GM19452 (cell line): ENCODE data around the gene ABHD3.
"Not testable (repeated sequence)": the region's sequence is repeated elsewhere in the genome, so short reads cannot be mapped to it uniquely, and the experiment has no call there.

Experiments
- ATAC-seq: cut with Tn5 transposase; IDR thresholded peaks from one replicate; pipeline ENCODE4 v1.9.1; 2021; ENCODE audit not compliant: unreplicated experiment

Gene ABHD3, protein sequence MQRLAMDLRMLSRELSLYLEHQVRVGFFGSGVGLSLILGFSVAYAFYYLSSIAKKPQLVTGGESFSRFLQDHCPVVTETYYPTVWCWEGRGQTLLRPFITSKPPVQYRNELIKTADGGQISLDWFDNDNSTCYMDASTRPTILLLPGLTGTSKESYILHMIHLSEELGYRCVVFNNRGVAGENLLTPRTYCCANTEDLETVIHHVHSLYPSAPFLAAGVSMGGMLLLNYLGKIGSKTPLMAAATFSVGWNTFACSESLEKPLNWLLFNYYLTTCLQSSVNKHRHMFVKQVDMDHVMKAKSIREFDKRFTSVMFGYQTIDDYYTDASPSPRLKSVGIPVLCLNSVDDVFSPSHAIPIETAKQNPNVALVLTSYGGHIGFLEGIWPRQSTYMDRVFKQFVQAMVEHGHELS

DNA sequence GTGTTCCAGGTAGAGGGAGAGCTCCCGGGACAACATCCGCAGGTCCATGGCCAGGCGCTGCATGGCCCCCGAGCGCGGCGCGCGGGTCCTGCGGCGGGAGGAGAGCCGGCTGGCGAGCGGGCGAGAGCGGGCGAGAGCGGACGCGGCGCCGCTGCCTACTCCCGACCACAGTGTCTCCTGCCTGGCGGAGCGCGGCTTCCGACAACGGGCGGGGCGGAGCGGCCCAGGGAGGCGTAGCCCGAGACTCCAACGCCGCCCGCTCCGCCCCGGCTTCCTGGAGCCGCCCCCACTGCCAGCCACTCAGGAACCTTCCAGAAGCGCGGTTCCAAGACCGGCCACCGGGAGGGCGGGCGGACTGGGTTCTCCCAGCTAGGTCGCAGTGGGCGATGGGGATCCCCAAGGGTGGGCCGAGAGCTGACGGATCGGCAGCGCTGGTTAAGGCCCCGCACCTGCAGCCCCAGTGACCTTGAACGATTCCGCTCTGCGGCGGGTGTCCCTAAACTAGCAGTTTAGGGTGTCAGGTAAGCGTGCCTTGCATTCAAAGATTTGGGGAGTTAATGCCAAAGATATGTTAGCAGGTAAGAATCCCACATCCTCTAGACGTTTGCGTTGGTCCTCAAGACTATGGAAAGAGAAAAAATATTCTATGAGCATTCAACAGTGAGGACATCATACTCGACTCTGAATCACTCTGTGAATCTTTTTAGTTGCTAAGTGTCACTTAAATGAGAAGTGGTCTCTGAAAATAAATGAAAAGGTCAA, at the start of gene ABHD3:
Gene ABHD3, minus strand, starts transcription at position 172 of the 762 bp plus-strand sequence. Its CDS starts 109 bp downstream, at position 63.
- peak; percentile 94 for ATAC-seq

DNA sequence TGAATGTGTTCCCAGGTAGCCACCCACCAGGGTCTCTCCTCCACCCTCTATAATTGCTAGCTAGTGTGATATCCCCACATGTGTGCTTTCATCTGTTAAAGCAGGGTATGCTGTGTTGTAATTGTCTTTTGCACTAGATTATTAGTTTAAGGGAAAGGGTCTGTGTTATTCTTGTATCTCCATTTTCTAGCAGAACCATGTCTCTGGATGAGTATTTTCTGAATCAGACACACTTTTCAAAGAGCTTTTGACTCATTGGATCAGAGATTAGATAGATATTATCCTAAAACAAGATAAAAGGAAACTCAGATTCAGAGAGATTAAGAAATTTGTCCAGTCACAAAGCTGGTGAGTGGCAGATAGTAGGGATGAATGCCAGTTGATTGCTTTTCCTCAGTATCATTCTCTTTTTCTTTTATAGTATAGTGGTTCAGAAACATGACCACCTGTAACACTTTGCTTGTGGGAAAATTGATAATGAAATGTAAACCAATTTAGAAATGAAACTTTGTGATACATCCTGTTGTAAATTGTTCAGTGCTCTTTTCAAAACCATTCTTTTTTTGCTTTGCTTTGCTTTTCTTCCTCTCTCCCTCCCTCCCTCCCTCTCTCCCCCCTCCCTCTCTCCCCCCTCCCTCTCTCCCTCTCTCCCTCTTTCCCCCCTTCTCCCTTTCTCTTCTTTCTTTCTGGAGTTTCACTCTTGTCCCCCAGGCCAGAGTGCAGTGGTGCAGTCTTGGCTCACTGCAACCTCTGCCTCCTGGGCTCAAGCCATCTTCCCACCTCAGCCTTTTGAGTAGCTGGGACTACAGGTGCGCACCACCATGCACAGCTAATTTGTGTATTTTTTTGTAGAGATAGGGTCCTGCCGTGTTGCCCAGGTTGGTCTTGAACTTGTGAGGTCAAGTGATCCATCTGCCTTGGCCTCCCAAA, 43.5 kb upstream of the ABHD3 start:
- no peak for ATAC-seq

DNA sequence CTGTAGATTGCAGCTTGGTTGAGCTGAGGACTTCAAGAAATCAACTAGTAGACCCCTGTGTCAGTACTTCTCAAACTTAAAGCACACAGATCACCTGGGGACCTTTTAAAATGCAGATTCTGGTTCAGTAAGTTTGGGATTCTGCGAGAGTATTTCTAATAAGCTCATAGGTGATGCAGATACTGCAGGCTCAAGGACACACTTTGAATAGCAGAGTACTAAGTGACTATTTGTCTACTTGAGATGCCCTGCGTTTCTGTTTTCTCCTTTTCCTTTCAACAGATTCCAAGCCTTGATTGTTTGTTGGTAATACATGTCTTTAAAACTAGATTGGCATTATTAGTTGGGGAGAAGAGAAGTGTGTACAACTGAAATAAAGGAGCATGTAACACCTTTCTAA, 42.7 kb upstream of the ABHD3 start:
- no peak for ATAC-seq

DNA sequence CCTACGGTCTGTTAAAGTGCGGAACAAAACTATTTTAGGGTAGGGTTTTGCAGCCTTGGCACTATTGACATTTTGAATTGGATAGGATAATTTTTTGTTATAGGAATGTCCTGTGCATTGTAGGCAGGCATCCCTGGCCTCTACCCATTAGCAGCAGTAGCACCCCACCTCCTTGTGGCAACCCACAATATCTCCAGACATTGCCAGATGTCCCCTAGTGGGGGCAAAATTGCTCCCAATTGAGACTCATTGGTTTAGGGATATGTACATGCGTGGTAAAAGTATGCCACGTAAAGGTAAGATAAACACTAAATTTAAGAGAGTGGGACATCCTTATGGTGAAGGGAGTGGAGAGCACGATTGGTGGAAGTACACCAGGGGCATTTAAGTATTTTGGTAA, 40.7 kb upstream of the ABHD3 start:
- no peak for ATAC-seq

DNA sequence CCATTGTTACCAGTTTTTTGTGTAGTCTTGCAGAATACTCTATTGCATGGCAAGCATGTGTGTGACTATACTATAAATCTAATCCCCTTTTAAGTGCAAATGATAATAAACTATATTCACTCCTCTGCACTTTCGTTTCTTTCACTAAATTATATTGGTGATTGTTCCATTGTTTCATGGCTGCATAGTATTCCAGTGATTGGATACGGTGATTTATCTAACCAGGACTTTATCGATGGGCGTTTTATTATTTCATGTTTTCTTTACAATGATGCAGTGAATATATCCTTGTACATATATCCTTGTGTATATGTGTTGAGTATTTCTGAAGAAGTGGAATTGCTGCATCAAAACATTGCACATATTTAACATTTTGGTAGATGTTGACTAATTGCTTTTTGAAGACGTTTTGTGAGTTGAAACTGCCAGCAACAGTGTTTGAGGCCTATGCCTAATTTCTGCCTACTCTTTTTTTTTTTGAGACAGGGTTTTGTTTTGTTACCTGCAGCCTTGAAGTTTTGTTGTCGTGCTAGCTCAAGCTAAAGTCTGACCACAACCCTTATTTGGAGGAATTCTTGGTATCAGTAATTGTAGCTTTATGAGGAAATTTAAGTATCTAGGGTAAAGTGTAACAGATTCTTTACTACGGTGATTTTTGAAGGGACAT, 38.7 kb upstream of the ABHD3 start:
- ATAC-seq: no peak

DNA sequence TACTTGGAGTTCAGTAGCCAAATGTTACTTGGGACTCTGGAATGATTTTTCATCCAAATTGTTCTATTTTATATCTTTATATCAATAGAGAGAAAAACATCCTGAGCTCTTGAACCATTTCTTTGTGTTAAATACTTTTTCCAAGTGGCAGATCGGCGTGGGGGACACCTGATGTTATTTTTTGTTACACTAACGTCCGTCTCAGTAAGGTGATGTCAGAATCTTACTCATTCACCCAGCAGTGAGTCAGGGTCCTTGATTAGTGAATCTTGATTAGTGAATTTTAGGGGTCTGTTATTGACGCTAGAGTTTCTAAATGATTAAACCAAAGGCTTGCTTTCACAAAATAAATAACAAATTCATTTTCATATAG, 37.7 kb upstream of the ABHD3 start:
- ATAC-seq: no peak

DNA sequence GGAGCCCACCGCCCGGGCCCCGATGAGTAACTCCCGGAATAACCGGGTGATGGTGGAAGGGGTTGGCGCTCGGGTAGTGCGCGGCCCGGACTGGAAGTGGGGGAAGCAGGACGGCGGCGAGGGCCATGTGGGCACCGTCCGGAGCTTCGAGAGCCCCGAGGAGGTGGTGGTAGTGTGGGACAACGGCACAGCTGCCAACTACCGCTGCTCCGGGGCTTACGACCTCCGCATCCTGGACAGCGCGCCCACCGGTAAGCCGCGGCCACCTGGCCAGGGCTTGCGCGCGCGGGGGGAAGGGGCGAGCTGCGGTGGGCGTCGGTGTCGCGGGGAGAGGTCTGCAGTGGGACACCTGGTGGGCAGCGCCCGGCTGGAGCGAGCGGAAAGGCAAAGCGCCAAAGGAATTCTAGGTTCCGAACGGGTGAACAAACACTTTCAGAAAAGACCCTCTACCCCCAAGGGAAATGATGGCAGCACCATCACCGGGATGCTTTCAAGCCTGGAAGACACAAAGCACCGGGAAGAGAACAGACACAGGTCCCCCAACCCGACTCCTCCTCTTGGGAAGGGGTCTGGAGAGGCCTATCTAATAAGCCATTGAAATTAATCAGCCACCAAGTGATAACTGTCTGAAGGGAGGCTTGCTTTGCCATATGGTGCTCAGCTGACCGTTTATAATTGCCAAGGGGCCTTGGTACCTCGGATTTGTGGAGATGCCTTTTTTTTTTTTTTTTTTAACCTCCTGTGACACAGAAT, 37.2 kb upstream of the ABHD3 start:
- ATAC-seq: peak; percentile 5

DNA sequence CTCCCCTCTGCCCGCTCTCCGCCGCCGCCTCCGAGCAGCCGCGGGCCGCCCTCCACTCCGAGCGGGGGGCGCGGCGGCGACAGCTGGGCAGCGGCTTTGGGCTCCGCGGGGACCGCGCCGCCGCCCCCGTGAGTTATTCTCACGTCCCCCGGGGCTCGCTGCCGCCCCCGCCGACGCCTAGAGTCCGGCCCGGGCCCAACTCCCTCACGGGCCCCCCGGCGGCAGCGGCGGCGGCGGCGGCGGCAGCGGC, 36.7 kb upstream of the ABHD3 start:
- no peak for ATAC-seq

DNA sequence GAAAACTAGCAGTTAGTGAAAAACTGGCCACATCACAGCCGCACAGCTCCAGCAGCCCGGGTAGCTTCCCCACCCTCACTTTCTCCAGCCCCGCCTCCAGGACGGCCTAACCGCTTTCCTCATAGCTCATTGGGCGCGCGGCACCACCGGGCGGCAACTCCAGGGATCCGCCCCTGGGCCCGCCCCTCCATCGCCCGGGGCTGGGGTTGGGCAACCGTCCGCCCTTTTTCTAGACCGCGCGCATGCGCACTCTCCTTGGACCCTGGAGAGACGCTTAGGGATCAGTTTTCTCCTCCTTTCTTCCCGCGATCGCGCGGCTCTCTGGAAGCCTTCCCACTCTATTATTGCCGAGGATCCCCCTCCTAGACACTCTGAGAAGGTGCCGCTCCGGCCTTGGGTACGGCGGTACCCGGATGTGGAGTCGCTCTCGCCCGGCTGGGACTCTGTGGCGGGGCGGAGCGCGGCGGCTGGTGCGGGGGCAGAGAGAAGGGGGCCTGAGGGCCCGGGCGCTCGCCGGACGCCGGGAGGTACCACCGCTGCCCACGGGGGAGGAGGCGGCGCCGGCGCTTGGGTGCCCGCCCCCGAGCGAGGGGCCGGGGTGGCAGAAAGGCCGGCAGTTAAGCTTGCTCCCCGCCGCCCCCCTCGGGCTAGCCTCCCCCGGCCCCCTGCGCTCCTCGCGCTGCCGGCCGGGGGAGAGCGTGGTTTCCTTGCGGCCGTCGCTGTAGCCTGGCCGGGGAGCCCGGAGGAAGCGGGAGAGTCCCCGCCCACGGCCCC, 36.2 kb upstream of the ABHD3 start, which contains the start of gene MIB1:
Gene MIB1, plus strand, starts transcription at position 255 of the 774 bp plus-strand sequence. CDS start 792 bp downstream, outside the sequence.
- peak; percentile 96 for ATAC-seq

DNA sequence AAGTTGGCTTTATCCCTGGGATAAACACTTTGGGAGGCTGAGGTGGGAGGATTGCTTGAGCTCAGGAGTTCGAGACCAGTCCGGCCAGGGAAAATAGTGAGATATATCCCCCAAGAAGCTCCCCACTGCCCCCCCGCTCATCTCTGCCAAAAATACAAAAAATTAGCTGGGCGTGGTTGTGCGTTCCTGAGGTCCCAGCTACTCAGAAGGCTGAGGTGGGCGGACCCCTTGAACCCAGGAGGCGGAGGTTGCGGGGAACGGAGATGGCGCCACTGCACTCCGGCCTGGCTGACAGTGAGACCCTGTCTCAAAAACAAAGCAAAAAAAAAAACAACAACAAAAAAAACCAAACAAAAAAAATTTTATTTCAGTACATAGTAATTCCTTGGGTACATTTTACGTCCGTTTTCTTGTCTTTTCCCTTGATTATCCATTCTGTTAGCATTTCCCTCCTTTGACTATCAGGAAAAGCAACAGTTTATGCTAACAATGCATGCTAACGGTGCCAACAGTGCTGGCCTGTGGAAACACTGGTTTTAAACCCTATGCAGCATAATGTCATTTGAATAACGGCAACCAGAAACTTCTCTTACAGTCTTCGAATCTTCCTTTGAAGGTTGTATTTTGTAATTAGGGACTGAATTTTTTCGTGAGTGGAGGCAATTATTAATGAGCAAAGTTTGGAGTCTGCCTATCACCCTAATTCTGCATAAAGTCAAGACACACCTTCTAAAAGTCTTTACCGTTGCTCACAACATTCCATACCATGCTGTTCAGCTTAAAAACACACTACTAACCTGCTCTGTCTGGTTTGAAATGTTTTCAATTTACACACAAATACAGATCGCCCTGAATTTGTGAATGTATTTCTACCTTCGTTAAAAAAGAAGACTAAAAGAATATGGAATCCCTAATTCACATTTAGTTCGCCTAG, 35.3 kb upstream of the ABHD3 start:
- ATAC-seq: peak; percentile 13

DNA sequence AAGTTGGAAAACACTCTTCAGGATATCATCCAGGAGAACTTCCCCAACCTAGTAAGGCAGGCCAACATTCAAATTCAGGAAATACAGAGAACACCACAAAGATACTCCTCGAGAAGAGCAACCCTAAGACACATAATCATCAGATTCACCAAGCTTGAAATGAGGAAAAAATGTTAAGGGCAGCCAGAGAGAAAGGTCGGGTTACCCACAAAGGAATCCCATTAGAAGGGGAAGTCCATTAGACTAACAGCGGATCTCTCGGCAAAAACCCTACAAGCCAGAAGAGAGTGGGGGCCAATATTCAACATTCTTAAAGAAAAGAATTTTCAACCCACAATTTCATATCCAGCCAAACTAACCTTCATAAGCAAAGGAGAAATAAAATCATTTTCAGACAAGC, 32.4 kb upstream of the ABHD3 start:
- not testable (repeated sequence) for ATAC-seq

DNA sequence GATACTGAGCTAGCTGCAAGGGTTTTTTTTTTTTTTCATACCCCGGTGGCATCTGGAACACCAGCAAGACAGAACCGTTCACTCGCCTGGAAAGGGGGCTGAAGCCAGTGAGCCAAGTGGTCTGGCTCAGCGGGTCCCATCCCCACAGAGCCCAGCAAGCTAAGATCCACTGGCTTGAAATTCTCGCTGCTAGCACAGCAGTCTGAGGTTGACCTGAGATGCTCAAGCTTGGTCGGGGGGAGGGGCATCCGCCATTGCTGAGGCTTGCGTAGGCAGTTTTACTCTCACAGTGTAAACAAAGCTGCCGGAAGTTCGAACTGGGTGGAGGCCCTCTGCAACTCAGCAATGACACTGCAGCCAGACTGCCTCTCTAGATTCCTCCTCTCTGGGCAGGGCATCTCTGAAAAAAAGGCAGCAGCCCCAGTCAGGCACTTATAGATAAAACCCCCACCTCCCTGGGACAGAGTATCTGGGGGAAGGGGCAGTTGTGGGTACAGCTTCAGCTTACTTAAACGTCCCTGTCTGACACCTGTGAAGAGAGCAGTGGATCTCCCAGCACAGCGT, 31.0 kb upstream of the ABHD3 start:
- ATAC-seq: no peak

DNA sequence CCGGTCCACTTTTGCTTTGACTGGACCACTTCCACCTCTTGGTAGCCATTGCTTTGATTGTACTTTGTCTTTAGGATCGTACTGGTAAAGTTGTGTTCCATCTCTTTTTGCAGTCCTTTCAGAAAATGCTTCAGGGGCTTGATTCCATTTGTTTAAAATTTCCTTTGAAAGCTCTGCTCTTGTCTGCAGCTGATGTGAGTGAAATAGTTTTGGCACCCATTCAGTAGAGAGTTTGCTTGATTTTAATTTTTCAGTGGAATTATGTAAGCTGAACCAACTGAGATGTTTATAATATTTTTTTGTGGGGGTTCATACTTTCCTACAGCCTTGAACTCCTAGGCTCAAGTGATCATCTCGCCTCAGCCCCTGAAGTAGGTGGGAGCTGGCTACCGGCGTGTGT, 28.4 kb upstream of the ABHD3 start:
- no peak for ATAC-seq

DNA sequence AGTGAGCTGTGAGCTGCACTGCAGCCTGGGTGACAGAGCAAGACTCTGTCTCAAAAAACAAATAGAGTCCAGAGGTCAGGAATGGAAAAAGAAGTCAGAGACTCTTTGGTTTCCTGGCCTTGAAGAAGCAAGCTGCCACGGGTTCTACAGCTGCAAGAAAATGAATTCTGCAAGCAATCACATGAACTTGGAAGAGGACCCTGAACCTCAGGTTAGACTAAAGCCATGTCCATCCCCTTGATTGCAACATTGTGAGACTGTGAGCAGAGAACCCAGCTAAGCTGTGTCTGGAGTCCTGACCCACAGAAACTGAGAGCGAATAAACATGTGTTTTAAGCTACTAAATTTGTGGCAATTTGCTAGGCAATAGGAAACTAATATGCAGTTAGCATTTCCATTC, 23.1 kb upstream of the ABHD3 start:
- no peak for ATAC-seq

DNA sequence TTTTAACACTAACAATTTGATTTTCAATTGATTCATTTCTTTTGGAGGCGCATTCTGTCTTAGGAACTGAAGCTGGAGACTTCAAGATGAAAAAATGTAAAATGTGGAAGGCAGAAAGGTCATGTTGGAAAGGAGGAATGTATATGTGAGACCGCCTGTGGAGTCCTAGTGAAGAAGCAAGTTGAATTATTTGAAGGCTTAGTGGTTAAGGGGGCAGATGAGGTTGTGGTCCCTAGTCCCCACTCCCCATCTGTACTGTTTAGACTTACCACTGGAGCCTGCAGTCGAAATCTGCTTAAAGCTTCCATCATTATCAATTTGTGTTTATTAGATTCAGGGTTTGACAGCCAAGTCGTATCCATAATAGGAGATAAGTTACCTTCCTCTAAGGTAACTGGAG, 20.6 kb upstream of the ABHD3 start:
- no peak for ATAC-seq

DNA sequence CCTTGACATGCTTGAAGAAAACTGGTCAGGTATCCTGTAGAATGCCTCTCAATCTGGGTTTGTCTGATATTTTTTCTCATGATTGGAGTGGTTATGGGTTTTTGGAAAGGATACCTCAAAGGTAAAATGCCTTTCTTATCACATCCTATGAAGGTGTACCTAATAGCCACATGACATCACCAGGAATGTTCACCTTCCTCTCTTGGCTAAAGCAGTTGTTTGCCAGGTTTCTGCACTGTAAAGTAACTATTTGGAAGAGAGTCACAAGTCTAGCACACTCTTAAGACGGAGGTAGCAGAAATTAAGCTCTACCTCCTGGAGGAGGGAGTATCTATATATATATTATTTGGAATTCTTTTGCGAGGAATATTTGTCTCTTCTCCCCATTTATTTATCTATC, 18.1 kb upstream of the ABHD3 start:
- ATAC-seq: no peak

DNA sequence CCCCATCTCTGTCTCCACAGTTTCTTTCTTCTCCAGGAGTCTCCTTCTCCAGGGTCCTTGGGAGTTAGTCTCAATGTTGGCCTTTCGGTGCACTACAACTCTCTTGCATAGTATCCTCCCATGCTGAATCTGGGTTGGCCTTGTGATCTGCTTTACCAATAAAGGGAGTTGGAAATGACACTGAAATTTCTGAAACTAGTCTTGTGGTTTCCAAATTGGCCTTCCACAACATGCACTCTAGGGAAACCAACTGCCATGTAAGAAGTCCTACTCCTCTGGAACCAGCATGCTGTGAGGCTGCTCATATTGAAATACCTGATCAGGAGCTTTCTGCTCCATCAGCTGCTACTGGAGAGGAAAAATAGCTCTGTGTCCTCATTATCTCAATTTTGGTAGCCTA, 9.9 kb upstream of the ABHD3 start:
- ATAC-seq: no peak

DNA sequence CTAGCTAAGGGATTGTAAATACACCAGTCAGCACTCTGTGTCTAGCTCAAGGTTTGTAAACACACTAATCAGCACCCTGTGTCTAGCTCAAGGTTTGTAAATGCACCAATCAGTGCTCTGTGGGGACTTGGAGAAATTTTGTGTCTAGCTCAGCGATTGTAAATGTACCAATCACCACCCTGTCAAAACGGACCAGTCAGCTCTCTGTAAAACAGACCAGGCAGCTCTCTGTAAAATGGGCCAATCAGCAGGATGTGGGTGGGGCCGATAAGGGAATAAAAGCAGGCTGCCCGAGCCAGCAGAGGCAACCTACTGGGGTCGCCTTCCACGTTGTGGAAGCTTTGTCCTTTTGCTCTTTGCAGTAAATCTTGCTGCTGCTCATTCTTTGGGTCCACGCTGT, 2.6 kb upstream of the ABHD3 start:
- not testable (repeated sequence) for ATAC-seq
